ENCODE measurements around the gene TDRD1.
"Not testable (repeated sequence)": the region's sequence is repeated elsewhere in the genome, so short reads cannot be mapped to it uniquely, and the experiment has no call there.

Gene TDRD1, protein sequence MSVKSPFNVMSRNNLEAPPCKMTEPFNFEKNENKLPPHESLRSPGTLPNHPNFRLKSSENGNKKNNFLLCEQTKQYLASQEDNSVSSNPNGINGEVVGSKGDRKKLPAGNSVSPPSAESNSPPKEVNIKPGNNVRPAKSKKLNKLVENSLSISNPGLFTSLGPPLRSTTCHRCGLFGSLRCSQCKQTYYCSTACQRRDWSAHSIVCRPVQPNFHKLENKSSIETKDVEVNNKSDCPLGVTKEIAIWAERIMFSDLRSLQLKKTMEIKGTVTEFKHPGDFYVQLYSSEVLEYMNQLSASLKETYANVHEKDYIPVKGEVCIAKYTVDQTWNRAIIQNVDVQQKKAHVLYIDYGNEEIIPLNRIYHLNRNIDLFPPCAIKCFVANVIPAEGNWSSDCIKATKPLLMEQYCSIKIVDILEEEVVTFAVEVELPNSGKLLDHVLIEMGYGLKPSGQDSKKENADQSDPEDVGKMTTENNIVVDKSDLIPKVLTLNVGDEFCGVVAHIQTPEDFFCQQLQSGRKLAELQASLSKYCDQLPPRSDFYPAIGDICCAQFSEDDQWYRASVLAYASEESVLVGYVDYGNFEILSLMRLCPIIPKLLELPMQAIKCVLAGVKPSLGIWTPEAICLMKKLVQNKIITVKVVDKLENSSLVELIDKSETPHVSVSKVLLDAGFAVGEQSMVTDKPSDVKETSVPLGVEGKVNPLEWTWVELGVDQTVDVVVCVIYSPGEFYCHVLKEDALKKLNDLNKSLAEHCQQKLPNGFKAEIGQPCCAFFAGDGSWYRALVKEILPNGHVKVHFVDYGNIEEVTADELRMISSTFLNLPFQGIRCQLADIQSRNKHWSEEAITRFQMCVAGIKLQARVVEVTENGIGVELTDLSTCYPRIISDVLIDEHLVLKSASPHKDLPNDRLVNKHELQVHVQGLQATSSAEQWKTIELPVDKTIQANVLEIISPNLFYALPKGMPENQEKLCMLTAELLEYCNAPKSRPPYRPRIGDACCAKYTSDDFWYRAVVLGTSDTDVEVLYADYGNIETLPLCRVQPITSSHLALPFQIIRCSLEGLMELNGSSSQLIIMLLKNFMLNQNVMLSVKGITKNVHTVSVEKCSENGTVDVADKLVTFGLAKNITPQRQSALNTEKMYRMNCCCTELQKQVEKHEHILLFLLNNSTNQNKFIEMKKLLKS

DNA sequence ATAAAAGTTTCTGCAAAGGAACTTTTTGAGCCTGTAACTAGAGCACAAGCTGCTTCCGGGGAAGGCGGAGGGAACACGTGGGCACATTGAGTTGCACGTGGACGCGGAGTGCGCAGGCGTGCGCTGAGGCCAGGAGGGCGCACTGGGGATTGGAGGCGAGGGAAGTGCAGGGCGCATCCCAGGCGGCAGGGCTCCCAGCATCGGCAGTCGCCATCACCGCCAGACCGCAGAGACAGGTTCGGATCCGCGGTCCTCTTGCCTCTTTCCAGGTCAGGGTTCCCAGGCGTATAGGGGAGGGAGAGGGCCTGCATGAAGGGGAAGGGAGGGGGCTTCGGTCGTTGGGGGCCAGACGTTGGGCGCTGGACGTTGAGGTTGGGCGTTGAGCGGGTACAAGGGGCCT, at the start of gene TDRD1:
TDRD1 (plus strand) TSS at position 206 of the 400 bp plus-strand sequence. CDS start 8,479 bp downstream, outside the sequence.
- DNase-seq, result no peak
- in situ Hi-C loops (cut with MboI; ENCODE audit: low pct_unique_long_range_greater_than_20kb, low sequenced_read_pairs), result no loop called here

DNA sequence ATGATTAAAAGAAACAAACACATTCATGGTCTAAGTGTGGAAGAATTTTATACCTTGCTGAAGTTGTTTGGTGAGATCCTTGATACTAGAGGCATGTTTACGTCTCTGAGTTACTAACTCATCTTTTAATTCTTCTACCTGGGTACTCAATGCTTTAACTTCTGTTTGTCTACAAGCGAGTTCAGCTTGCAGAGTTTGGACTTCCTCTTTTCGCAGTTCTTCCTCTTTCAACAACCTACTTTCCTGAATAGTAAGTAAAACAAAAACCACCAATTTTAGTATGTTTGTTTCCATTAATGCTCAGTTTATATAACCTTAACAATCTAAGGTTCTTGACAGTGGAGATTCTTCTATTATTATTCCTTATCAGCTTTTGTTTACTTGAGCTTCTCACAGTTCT, 48.1 kb upstream of the TDRD1 start:
- peak; percentile 73 for DNase-seq
- in situ Hi-C loops (cut with MboI; ENCODE audit: low pct_unique_long_range_greater_than_20kb, low sequenced_read_pairs), result no loop called here

DNA sequence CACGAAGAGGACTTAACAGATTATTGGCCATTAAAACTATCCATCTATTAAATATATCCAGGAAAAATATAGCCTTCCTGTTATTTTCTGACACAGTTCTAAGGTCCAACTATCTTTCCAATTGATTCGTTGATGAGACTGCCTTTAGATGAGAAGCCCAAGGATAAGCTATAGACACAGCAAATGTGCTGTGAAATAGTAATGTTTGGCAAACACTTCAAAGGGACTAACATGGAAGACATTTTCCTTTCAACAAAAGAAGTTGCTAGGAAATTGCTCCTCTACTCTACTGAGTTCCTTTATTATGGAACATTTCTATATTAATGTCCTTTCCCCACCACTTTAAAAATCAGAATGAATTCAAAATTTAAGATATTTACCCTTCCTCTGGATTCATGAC, 43.7 kb upstream of the TDRD1 start:
- in situ Hi-C loops (cut with MboI; ENCODE audit: low pct_unique_long_range_greater_than_20kb, low sequenced_read_pairs), result no loop called here
- DNase-seq, result no peak

DNA sequence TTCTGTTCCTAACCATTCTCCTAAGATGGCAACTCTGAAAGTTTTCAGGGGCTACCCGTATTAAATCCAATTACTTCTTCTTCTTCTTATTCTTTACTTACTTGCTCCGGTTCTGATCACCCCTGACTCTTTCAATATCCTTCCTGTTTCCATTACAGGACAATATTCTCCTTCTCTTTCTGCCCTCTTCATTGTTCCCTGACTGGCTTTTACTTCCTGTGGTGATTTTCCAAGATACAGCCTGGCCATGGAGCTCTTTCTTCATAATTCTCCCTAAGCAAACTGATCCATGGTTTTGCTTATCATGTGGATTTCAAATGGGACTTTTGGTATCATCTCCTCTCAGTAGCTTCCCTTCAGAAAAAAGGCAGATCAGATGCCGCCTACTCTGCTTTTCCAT, 40.6 kb upstream of the TDRD1 start:
- in situ Hi-C loops (cut with MboI; ENCODE audit: low pct_unique_long_range_greater_than_20kb, low sequenced_read_pairs), result no loop called here
- no peak for DNase-seq

DNA sequence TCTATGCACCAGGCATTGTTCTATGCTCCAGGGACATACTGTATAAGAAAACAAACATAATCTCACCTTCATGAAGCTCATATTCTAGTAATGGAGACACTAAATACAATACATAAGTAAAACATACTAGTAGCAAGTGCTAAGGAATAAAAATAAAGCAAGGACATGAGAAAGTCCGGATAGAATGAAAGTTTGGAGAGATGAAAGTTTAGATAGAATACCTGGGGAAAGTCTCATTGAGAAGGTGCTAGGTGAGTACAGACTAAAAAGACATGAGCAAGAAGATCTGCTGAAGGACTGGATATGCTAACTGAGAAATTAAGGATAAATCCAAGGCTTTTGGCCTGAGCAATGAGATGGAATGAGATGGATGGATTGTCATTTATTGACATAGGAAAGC, 39.1 kb upstream of the TDRD1 start:
- in situ Hi-C loops (cut with MboI; ENCODE audit: low pct_unique_long_range_greater_than_20kb, low sequenced_read_pairs), result no loop called here
- no peak for DNase-seq

DNA sequence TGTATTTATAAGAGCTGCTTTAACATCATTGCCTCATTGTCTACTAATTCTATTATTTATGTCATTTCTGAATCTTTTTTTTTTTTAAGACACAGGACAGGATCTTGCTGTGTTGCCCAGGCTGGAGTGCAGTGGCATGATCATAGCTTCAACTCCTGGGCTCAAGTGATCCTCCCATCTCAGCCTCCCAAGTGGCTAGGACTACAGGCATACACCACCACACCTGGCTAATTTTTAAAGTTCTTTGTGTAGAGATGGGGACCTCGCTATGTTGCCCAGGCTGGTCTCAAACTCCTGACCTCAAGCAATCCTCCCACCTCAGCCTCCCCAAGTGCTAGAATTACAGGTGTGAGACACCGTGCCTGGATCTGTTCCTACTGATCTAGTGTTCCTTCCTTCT, 38.3 kb upstream of the TDRD1 start:
- in situ Hi-C loops (cut with MboI; ENCODE audit: low pct_unique_long_range_greater_than_20kb, low sequenced_read_pairs); DNase-seq: not testable (repeated sequence)

DNA sequence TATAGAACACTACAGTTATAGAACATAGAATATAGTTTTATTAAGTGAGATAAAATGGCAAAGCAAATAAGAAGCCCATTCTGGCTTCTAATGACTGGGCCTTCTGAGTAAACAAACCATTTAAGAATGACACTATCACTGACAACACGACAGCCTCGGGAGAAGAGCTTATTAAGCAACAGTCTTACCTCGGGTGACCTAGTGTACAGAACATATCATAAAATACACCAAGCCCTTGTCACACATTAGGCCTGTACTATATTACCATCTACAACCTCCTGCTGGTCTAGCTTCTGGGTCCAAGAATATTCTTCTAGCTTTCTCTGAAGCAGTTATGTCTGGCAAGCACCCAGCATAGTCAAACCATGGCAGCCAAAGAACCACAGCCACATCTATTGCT, 37.1 kb upstream of the TDRD1 start:
- in situ Hi-C loops (cut with MboI; ENCODE audit: low pct_unique_long_range_greater_than_20kb, low sequenced_read_pairs), result no loop called here
- DNase-seq, result no peak

DNA sequence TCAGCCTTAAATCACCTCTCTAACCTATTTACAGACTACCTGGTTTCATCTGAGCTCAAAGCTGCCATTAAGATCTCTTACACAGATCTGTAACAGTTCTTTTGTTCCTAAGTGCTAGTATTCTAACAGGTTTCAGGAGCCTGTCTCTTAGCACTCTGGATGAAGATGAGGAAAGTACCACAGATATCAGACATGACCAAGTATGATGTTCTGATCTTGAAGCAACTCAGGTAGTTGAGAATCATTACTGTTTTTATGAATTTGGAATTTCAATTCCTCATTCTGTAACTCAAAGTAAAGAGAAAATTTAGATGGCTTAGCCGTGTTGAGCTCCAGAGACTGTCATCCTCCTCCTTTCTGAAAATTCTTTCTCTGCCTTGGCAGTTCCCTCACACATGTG, 36.0 kb upstream of the TDRD1 start:
- in situ Hi-C loops (cut with MboI; ENCODE audit: low pct_unique_long_range_greater_than_20kb, low sequenced_read_pairs), result no loop called here
- DNase-seq, result no peak

DNA sequence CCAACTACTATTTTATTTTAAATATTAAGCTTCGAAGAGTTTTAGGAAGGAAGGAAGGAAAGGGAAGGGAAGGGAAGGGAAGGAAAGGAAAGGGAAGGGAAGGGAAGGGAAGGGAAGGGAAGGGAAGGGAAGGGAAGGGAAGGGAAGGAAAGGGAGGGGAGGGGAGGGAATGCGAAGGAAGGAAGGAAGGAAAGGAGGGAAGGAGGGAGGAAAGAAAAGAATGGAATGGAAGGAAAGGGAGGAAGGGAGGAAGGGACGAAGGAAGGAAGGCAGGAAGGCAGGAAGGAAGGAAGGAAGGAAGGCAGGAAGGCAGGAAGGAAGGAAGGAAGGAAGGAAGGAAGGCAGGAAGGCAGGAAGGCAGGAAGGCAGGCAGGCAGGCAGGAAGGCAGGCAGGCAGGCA, 29.7 kb upstream of the TDRD1 start:
- DNase-seq; in situ Hi-C loops (cut with MboI; ENCODE audit: low pct_unique_long_range_greater_than_20kb, low sequenced_read_pairs): not testable (repeated sequence)

DNA sequence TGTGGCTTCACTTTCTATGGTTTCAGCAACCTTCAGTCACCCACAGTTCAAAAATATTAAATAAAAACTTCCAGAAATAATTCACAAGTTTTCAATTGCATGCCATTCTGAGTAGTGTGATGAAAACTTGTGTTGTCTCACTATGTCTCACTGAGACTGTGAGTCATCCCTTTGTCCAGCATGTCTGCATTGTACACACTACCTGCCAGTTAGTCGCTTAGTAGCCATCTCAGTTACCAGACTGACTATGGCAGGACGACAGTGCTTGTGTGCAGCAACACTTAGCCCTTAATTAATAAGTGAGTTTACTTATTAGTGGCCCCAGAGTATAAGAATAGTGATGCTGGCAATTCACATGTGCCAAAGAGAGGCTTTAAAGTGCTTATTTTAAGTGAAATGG, 27.7 kb upstream of the TDRD1 start:
- no peak for DNase-seq
- in situ Hi-C loops (cut with MboI; ENCODE audit: low pct_unique_long_range_greater_than_20kb, low sequenced_read_pairs), result no loop called here

DNA sequence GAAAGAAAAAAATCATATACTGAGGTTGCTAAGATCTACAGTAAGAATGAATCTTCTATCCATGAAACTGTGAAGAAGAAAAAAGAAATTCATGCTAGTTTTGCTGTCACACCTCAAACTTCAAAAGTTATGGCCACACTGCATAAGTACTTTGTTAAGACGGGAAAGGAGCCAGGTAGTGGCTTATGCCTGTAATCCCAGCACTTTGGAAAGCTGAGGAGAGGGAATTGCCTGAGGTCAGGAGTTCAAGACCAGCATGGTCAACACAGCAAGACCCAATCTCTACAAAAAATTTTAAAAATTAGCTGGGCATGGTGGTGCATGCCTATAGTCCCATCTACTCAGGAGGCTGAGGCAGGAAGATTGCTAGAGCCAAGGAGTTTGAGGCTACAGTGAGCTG, 27.3 kb upstream of the TDRD1 start:
- in situ Hi-C loops (cut with MboI; ENCODE audit: low pct_unique_long_range_greater_than_20kb, low sequenced_read_pairs), result no loop called here
- no peak for DNase-seq

DNA sequence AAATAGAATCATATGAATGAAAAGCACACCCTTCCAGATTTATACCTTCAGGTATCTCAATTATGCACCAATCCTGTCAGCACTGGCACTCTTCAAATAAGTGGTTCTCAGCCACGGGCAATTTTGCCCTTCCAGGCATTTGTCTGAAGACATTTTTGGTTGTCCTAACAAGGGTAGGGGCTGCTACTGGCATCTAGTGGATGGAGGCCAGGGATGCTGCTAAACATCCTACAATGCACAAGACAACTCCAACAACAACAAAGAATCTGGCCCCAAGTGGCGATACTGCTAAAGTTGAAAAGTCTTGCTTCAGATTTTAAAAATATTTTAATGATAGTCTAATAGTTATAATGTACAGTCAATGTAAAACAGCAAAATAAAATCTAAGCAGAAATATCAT, 21.2 kb upstream of the TDRD1 start:
- no peak for DNase-seq
- in situ Hi-C loops (cut with MboI; ENCODE audit: low pct_unique_long_range_greater_than_20kb, low sequenced_read_pairs), result no loop called here

DNA sequence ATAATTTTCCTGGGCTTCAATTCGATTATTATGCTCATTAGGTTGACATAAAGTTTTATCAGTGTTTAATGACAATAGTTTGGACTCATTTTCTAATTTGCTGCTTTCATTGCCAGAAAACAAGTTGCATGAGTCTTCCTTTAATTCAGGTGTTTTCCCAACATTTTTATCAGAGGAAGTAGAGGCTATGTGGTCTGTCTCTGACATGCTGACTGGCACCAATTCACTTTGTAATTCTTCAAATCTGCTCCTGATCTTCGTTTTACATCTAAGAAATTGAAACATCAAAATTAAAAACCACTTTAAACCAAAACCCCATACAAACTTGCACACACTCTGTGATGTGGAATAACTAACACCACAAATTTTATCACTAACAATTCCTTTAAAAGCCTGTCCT, 16.1 kb upstream of the TDRD1 start:
- no peak for DNase-seq
- in situ Hi-C loops (cut with MboI; ENCODE audit: low pct_unique_long_range_greater_than_20kb, low sequenced_read_pairs), result no loop called here

DNA sequence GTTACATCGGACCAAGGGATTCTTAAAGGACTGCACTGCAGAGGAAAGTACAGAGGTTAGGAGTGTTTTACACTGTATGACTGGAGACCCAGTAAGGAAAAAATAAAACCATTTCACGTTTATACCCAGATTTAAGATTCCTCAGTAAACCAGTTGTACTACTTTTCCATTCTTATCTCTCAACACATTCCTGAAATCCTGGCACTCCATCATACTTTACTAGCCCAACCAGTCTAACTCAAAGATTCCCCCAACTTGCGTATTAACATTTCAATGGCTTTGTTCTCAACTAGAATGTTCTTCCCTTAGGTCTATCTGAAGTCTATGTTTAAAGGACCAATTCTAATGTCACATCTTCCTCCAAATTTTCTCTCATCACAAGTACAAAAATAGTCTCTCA, 13.1 kb upstream of the TDRD1 start:
- no peak for DNase-seq
- in situ Hi-C loops (cut with MboI; ENCODE audit: low pct_unique_long_range_greater_than_20kb, low sequenced_read_pairs), result no loop called here

DNA sequence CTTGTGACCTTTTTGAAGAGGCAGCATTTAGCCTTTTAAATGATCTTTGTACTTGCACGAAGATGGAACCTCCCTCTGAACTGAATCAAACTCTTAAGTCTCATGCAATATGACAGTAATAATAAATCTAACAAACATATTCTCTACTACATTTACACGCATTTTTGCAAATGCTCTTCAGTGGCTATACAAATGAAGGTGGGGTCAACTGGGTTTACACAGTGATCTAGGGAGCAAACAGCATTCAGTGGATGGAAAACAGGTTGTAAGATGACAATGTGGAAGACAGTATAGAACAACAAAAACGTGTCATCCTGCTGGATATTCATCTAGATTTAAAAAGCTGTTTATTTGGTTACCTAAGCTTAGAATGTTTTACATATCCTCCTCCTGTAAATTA, 12.7 kb upstream of the TDRD1 start:
- in situ Hi-C loops (cut with MboI; ENCODE audit: low pct_unique_long_range_greater_than_20kb, low sequenced_read_pairs), result no loop called here
- no peak for DNase-seq

DNA sequence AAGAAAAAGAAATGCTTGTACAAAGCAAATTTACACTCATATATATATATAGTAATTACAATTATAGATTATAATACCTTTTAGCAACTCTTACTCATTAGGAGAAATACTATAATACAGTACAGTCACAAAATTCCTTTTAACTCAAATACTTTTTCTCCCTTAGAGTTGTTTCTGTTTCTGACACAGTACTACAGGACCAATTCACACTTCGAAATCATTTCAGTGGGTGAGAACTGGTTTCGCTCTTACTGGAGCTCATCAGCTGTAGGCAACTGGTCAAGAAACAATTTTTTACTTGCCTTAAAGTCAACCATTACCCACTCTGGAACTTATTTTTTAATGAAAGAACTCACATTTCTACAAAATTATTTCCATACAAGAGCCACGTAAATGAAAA, 11.2 kb upstream of the TDRD1 start:
- DNase-seq, result no peak
- in situ Hi-C loops (cut with MboI; ENCODE audit: low pct_unique_long_range_greater_than_20kb, low sequenced_read_pairs), result no loop called here

DNA sequence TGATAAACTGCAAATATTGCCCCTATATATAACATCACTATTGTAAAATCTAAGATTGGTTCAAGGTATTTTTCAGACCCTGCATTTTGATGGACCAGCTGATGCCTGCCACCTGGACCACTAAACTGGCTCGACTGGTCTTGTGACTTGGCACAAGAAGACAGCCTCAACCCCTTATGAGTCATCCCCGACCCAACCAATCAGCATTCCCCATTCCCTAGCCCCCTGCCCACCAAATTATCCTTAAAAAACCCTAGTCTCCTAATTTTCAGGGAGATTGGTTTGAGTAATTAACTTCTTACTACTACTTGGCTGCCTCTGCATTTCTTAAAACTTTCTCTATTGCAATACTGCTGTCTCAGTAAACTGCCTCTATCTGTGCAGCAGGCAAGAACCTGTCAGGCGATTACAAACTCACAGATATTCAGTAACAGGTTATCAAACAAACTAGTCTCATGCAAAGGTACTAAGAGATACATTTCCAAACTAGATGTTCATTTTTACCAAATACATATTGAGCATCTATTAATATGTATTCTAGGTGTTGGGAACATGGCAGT, 10.6 kb upstream of the TDRD1 start:
- DNase-seq, result no peak
- in situ Hi-C loops (cut with MboI; ENCODE audit: low pct_unique_long_range_greater_than_20kb, low sequenced_read_pairs), result no loop called here

DNA sequence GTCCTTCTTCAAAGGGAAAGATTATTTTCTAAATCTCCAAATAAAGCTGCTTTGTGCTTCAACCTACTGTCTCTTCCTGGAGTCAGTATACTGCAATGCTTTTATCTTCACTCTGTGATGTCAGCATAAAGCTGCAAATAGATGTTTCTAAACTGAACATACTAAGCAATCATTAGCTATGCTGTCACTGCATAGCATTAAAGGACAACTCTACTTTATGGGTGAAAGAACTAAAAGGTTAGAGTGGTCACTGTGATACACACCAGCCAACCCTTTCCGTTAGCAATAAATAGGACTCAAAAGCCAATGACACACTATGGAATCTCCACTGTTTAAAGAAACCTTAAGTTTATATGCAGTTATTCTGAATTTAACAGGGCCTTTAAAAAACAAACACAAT, 6.9 kb upstream of the TDRD1 start:
- no peak for DNase-seq
- in situ Hi-C loops (cut with MboI; ENCODE audit: low pct_unique_long_range_greater_than_20kb, low sequenced_read_pairs), result no loop called here

DNA sequence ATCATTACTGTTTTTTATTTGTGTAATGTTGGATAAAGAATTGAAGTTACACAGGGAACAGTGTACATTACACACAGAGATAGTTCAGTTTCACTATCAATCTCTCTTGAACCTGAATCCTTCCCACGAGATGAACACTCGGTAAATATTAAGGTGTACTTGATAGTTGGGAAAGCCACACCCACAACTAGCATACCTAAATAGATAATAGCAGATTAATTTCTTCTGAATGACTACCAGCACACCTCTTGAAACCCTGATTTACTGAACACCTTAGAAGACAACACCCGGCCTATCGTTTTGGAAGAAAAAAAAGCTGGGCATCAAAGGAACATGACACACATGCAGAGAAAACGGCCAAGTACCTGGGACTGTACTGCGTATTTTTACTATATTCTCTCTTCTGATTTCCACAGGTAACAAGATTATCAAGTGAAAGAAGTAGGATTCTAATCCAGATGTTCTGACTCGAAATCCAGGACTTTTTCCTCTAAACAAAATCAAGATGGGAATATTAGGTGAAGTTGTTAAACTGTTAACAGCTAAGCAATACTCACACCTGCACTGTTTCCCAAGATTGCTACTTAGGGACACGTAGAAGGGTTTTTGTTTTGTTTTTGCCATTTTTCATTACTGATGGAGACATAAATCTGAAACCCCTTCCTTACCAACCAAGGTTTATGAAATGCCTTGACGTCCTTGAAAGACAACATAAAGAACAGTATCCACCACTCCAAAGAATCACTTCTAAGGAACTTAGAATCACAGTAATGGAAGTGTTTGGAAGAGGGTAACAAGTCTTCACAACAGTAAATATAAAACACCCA, 6.2 kb upstream of the TDRD1 start:
- in situ Hi-C loops (cut with MboI; ENCODE audit: low pct_unique_long_range_greater_than_20kb, low sequenced_read_pairs), result no loop called here

More for the DNA sequence above, 6.2 kb upstream of the TDRD1 start:
- peak; percentile 8 for DNase-seq

Data from KBM-7 (cell line).